HepG2 (cell line): Measurements from ENCODE around the gene CEP97. TPM values are rescaled to one million over a fixed set of nuclear protein-coding genes. Genes with fewer than 3 reads are reported as not detected.

Source experiments
- CREB3 ChIP-seq: sonication (generic); formaldehyde crosslinking; IDR thresholded peaks from 2 replicates; pipeline ENCODE4 v1.5.0; 2020; ENCODE audit warnings: missing genetic modification reagents
- DR1 ChIP-seq: sonication (generic); formaldehyde crosslinking; IDR thresholded peaks from 2 replicates; pipeline ENCODE4 v1.8.0; 2021; ENCODE audit warnings: mild to moderate bottlenecking, missing genetic modification reagents, inconsistent platforms
- NAIF1 ChIP-seq: sonication (generic); formaldehyde crosslinking; IDR thresholded peaks from 2 replicates; pipeline ENCODE4 v1.5.0; 2020; ENCODE audit warnings: mild to moderate bottlenecking, missing genetic modification reagents, borderline replicate concordance
- PRDM10 ChIP-seq: sonication (generic); formaldehyde crosslinking; IDR thresholded peaks from 2 replicates; pipeline ENCODE4 v1.4.0; 2020; ENCODE audit warnings: low read depth, missing genetic modification reagents
- SRSF1 ChIP-seq: fragments of 200-400 bp; formaldehyde crosslinking; optimal IDR thresholded peaks from 2 replicates; pipeline ENCODE3; 2017; ENCODE audit warnings: mild to moderate bottlenecking, low read depth, low read length, moderate library complexity
- TFDP2 ChIP-seq: sonication (generic); formaldehyde crosslinking; IDR thresholded peaks from 2 replicates; pipeline ENCODE4 v1.4.0; 2020; ENCODE audit warnings: missing genetic modification reagents
- YY1 ChIP-seq: IDR thresholded peaks from 2 replicates; pipeline ENCODE4 v1.6.1; 2011; ENCODE audit warnings: low read length, low read depth, moderate library complexity, mild to moderate bottlenecking; ENCODE audit not compliant: insufficient read depth, insufficient replicate concordance
- polyA plus RNA-seq, 8 experiments: library from polyadenylated mRNA; depleted of rRNA in 3 of 8; stranded (reverse) in 7 of 8; unstranded in 1 of 8; fragments of >200 nt; fragmentation: Illumina TruSeq in 4 of 8; extraction: Trizol in 4 of 8; gene quantifications; 2 replicates each; pipeline versions ENCODE4 v1.2.1 to v1.2.3, GENCODE V29; 2011 to 2016; ENCODE audit warnings: low read depth in 4 of 8, missing spikeins in 1 of 8, mixed read lengths in 1 of 8; ENCODE audit not compliant: insufficient read depth in 1 of 8
- total RNA-seq, 5 experiments: library from RNA; depleted of rRNA; stranded (reverse); fragments of >200 nt; fragmentation: Illumina TruSeq; extraction: Trizol; gene quantifications; 2 replicates each; pipeline ENCODE4 v1.2.3, GENCODE V29; 2016; ENCODE audit warnings: low read depth in 1 of 5

CEP97 gene
- total and polyA plus RNA-seq, 2 of the 13 experiments (the other 11 are each of a cell fraction or from before 2014, with no cell fraction given) = 0.99 to 6.5 TPM

GRCh38 chr3:101685870-101686307 lies 38.5 kb upstream of the CEP97 start (continued):
- TF ChIP-seq TFDP2 (no peak), CREB3 (CRISPR knock-in tag) (0 out of 2 replicates have a peak, but pooled peaks have one; percentile 3), SRSF1 (no peak), PRDM10 (CRISPR knock-in tag) (no peak), NAIF1 (peak; percentile 18; the same call in 1 of the 2 replicates), YY1 (no peak), DR1 (CRISPR knock-in tag) (no peak)
